Activated gamma-delta T cell (primary cell): Measurements from ENCODE around the gene FTO.

Experiments used
- DNase-seq: peaks from one replicate; lab custom pipeline; 2025; lab: John Stamatoyannopoulos, UW

FTO gene

DNA sequence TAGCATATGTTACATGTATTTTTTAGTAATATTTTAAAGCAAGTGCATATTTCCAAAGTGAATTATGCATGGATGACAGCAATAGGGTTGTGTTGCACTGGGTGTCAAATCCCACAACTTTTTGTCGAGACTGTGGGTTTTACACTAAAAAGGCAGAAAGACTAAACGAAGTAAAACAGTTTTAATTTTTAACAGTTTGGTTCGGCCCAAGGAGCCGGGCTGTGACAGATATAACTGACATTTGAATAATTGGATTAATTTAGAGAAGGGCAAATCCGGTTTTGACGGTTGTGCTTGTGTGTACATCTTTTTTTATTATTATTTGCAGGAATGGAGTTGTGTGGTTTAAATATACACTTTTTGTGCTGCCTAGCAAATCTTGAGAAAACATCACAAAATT lies 263.6 kb downstream of the FTO start:
- no peak for DNase-seq

DNA sequence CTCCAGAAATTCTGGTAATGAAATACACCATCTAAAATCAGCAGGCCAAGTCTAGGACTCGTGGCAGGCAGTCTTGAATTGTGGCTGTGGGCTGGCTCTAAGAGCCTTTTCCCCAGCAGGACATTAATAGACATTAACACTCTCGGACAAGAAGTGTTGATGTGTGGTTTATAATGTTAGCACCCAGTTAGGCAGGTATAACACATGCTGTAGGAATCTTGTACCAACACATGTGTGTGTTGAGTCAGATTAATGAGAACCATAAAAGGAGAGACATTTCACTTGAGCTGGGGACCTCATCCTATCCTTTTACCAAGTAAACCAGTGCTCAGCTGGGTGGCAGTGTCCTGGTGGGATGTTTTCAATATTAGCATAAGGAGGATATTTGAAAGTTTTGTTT lies 264.5 kb downstream of the FTO start:
- no peak for DNase-seq

DNA sequence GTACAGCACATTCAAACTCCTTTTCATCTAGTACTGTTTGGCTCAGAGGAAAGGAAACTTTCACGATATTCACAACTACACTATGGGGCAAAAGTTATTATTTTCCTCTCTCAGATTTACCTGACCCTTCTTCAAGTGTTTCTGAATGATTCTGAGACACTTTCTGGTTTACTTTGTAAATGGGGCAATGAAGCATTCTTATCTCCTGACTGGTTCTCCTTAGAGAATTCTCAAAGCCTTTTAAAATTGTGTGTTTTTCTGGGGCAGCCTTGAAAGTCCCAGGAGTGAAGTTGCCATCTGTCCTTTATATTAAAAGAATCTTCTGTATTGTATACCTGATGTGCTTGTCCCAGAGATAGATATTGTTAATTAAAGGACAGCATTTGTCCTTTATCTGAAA lies 264.9 kb downstream of the FTO start:
- no peak for DNase-seq

DNA sequence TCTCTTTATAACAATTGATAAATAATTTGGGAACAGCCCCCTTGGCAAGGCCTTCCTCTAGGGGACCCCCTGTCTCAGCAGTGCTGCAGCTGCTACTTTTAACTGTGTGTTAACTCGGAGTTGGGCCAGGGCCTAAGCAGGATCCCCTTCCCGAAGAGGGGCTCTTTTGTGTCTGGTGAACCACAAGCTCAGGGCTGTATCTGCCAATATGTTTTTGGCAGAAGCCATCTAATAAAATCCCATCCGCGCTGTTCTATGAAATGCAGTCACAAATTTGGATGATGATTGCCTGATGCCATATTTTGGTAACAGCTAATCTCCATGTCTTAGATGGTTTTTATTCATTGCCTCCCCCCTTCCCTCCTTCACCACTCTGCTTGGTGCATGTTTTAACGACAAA lies 267.7 kb downstream of the FTO start:
- no peak for DNase-seq

DNA sequence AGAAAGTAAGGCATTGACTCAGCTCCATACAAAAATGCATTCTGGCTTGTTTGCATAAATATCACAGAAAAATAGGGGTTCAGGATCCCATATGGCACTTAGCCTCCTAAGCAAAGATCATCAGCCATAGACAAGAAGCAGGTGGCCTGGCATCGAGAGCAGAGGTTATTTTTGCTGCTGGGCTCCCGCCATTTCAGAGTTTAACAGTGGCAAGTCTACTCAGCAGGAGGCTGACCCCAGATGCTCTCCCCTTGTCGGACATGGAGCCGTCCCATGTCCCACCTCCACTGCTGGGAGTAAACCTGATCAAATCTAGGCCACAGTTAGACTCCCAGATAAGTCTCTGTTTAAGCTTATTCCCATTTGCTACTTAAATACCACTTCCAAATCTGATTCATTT lies 269.1 kb downstream of the FTO start:
- DNase-seq, result no peak

DNA sequence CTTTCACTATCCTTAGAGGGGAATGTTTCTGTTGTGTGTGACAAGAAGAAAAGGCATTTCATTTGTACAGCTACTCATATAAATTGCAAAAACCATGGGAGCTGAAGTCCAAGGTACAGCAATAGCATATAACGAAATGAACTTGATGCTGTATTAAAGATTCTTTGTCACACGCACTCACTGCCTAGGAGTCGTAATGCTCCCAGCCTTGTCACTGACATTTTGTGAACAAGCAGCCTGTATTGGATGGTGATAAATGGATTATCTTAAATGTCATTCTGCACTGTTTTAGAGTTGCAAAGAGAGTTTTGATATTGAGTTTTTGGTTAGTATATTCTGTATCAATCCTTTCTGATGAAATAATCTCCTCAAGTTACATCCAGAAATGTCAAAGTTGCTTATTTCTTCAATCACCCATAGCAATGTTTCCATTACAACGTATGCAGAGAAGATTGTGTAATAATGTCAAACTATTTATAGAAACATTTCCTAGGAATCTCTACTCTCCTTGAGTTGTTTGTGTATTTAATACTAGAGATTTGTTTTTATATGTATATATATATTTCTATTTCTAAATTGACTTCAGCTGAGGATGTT lies 270.6 kb downstream of the FTO start:
- DNase-seq, result no peak

DNA sequence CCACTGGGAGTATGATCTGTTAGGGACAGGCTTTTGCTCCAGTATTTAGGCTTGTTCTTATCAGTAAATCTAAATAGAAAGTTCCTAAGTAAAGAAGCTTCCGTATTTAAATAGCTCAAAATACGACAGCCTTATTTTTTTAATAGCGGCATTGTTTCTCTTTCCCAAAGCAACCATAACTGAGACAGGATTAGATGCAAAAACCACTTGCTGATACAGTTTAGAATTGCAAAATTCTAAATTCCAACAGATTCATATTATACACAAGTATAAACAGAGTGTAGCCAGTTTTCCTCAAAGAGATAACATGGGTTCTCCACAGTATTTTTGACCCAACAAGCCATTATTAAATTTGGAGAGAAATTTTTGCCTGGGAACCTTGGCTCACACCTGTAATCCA lies 276.7 kb downstream of the FTO start:
- no peak for DNase-seq

DNA sequence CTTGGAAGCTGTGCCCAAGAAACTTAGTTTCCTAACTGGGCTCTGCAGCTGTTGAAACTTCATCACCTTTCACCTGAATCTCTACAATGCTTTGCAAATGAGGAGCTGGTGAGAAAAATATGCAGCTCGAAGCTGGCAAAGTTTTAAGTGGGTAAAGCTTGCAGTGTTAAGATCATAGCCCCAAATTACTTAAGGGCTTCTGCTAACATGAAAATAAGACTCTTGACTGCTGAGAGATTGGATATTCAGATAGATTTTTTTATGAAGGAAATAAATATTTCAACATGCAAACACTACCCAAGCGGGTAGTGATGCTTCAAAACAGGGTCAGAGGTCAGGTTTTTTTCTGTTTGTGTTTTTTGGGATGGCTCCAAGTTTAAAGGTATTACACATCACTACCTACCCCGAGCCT lies 278.7 kb downstream of the FTO start:
- no peak for DNase-seq

DNA sequence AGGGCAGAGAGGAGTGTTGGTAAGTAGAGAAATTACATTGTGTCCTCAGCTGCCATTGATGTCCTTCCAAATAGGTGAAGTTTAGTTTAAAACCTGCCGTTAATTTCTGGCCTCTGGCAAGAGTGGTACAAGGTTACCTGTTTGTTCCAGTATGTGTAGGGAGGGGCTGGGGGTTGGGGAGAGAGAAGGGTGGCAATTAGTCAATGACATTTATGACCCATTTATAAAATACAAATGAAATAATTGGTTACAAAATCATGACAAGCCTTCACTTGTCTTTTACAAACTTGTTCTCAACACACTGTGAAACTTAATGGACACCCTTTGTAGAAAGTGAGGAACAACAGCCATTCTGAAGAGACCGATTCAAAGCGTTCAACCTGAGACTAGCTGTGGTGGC lies 281.0 kb downstream of the FTO start:
- DNase-seq, result no peak

DNA sequence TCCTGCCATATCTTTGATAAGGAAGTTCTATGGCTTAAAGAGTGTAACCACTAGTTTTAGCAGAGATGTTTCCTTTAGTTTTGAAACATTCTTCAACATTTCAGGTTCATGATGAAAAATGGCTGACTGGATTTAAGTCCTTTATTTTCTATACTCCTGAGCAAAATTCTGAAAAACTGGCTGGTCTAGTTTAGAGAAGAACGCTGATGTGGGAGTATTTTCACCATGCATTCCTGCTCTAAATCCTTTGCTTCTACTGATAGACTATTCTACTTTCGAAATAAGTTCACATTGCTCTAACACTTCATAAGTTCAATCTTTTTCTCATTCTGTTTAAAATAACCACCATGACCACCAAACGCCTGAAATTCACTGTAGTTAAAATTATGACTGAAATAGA lies 281.9 kb downstream of the FTO start:
- DNase-seq, result no peak

DNA sequence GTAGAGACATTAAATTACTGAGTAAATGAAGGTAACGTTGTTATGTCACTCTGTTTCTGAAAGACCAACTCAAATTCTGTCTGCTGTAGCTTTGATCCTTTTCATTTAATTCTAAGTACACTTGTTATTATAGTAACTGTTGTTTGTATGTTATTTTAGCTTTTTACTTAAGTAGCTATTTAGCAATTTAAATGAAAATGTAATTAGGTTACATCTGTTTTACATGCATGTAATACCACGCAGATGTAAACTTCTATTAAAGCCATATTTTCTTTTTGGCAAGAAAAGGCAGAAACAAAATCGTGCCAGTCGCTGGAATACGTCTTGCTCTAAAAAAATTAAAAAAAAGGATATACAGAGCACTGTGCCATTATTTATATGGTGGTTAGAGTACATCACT lies 282.8 kb downstream of the FTO start:
- no peak for DNase-seq

DNA sequence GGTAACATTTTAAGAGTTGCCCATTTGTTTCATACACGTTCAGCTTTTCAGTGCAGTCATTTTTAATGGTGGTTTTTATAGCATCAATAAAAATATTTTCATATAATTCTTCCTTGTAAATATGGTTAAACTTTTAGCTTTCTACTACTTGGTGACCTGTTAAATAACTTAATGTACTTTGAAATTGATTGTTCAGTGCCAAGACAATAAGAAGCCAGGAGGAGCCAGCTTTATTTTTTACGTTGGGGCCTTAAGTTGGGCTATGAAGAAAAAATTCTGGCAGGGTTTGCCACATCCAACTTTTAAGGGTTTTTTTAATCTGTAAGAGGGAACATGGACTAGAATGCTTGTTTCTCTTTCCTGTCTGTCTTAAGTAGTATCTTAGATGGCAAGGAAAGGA lies 284.2 kb downstream of the FTO start:
- no peak for DNase-seq

DNA sequence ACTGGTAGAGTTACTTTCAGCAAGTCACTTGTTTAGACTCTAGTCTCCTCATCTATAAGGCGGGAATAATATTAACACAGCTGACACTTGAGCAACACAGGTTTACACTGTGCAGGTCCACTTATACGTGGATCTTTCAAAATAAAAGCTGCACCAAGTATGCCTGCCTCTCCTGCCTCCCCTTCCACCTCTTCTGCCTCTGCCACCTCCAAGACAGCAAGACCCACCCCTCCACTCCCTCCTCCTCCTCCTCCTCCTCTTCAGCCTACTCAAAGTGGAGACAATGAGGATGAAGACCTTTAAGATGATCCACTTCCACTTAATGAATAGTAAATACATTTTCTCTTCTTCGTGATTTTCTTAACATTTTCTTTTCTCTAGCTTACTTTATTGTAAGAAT lies 285.6 kb downstream of the FTO start:
- no peak for DNase-seq

DNA sequence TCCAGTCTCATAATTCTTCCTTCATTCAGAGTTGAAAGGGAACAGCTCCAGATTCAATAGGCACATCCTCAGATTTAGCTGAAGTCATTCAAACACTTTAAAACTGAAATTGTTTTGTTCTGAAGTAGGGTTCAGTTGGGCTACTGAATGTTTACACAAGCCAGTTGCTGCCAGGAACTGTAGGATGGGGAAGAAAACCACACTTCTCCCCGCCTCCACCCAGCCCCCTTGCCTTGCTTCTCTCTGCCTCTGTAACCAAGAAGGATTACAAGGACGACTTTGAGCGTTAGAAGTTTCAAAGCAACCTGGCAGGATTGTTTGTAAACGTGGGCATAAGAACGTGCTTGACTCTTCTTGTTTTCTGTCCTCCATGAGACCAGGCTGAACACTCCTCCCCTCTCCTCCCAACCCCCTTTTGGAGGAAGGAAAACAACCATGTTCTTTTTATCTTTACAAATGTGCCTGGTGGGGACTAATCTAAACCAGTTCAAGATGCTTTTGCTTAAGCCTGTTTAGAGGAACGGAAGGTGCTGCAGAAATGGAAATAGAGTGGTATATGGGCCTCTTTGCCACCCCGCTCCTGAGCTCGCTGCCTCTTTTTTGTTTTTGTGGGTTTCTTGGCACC lies 287.9 kb downstream of the FTO start:
- no peak for DNase-seq

DNA sequence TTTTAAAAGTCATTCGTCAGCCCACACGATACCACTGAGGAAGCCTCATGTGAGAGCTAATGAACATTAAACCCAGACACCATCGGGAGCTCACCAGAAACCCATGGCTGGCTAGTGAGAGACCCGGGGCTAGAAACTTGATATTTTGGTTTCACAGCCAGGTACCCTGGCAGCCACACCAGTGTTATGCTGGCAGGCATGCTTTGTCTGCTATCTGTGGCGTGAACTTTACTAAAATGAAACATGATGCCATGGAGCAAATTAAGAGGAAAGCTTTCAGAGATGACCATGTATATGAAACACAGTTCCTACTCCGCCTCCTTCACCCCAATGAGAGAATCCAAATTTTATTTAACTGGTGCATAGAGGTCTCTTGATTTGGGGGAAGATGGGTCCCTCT lies 291.4 kb downstream of the FTO start:
- DNase-seq, result no peak

DNA sequence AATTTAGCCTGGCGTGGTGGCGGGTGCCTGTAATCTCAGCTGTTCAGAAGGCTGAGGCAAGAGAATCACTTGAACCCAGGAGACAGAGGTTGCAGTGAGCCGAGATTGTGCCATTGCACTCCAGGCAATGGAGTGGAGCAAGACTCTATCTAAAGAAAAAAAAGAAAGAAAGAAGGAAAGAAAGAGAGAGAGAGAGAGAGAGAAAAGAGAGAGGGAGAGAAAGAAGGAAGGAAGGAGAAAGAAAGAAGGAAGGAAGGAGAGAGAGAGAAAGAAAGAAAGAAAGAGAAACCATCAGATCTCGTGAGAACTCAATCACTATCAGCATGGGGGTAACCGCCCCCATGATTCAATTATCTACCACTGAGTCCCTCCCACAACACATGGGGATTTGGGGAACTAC lies 293.0 kb downstream of the FTO start:
- DNase-seq, result no peak

DNA sequence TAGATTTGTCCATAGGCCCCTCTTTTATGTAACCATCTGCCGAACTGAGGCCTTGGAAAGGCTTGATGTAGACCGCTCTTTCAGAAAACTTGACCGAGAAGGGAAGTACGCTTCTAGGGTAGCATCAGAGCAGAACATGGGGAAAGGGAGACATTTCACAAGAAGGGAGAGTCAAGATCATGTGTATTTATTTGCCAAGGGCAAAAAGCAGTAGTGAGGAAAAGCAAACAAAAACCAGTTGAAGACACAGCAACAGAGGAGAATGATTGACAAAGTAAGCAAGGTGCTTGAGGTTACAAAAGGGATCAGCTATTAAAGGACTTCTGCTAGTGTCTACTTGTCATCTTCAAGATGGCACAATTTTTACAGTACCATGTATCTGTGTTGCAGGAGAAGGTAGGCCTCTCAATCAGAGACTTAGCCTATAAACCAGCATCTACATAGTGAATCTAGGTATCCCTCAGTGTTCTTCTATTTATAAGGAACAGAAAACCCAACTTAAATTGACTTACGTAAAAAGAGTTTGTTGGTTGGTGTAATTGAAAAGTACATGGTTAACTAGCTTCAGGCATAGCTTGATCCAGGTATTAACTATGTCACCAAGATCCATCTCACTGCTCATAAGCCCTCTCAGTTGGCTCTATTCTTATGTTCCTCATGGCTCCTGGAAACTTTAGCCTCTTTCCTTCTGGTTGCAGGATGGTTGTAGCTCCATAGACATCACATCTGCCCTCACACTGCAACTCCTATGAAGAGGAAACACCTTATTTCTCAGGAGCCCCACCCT lies 294.3 kb downstream of the FTO start:
- no peak for DNase-seq

DNA sequence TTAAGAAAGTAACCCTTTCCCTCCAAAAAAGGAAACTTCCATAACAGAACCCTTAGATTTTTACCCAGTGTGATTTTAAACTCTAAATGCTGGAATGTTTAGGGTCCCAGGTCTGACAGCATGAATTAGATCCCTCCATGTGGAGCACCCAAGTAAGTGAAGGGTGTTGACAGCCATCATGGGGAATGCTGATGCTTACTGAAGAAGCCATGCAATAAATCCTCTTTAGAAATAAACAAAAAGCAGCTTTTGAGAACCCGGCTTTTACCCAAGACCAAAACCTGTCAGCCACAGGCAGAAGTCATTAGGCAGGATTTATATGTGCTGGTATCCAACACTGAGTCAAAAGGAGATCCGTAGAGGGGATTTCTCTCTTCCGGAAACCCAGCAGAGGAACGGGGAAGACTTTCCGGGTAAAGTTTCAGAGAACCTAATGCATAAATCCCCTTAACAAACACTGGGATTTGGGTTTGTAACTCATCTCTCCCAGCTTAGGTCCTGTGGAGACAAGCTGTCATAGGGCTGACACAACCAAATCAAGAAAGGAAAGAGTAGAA lies 295.1 kb downstream of the FTO start:
- no peak for DNase-seq

DNA sequence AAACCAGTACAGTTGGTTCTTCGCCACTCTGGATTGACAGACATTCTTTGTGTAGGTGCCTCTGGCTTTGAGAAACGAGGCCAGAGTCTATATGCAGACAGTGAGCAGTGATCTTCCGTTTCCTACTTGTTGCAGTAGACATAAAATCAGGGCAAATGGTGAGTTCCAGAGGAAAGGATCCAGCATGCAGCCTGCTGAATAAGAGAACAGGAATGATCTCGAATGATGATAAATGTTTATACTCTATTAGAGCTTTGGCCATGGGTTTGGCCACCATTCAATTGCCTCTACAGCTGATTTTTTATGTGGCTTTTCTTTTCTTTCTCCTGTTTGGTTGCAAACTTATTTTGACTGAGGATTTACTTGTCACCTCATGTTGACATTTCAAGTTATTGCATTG lies 295.9 kb downstream of the FTO start:
- no peak for DNase-seq

DNA sequence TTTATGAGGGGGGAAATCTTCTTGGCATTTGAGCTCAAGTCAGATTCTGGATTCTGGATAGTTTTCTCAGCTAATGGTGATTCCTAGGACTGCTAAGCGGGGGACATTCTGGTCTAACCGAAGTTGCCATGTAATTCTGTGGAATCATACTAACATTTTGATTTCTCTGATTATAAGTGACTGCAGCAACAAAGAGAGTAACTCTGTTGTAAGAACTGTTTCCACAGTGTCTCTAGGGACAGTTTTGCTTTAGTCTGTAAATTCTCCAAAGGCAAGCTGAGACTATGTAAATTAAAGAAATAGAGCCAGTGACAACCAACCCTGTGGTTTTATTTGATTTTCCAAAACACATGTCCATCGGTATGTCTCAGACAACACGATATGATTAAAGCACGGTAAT lies 296.4 kb downstream of the FTO start:
- no peak for DNase-seq

DNA sequence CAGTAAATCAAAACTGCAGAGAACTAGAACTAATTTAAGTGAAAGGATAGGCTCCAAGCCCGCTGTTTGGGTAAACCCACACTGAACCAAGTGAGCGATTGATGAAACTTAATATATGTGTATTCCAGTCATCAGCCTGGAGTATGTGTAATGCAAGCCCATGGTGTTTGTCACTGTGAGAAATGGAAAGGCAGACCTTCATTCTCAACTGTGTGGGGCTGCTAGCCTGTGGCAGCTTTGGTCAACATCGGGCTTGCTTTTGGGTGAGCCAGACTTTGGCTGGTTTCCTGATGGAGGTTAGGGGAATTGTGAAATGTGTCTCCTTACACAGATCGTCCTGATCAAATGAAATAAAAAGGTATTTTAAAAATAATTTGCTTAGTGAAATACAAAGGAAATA lies 302.7 kb downstream of the FTO start:
- no peak for DNase-seq

DNA sequence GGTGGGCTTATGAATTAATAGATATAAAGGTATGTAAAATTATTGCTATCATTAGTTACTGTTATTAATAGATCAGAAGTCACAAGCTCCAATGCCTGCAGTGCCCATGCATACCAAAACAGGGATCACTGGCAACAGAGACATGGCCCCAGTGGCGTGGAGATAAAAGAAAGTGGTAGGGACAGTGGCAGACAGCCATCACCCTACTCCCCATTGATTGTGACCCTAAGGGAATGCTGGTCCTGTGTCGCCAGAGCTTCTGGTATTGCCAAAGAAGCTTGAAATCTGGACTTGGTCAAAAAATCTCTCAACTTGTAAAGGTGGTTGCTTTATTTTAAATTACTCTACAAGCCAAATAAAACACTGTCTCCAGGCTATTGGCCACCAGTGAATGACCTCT lies 303.5 kb downstream of the FTO start:
- DNase-seq, result no peak

DNA sequence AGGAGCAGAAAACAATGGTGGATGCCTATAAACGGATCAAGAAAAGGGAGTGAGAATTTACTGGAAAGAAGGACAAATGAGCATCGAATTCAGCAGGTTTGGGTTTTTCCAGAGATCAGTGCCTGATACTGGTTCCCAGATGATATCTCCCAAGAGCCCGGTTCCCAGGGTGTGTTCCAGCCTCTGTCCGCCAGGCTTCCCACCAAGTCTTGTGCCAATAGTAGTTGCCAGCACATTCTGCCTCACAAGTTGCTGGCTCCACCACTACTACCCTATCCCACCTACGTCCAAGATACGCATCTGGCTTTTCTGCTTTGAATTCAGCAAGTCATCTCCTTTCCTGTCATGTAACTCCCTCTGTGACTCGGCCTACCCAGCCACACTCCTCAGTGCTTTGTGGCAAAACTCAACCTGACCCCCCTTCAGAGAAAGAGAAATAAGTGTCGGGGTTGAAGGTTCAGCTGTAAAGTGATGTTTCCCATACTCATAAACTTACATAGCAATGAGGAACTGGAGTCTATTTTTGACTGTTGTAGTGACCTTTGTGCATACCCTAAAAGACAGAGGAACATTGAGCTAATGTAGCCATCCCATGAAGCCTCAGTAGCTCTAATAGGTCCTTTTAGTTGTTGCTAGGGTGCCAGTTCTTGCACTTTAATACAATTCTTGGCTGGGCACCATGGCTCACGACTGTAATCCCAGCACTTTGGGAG lies 305.7 kb downstream of the FTO start:
- no peak for DNase-seq
